Endothelial cell of umbilical vein (primary cell): ENCODE measurements around the gene PHF24. TPM values are rescaled to one million over a fixed set of nuclear protein-coding genes. Genes with fewer than 3 reads are reported as not detected.

Experiments used
- BruUV-seq: library from RNA; stranded (reverse); fragments of 400-500 nt; replicated peaks from 2 replicates; lab custom pipeline; 2021; lab: Mats Ljungman, UMichigan
- CTCF ChIA-PET: fragments of 300-600, 350-600 bp; sonication (Branson Sonifier 250); formaldehyde crosslinking; loops from one replicate; lab custom pipeline; 2021; ENCODE audit warnings: antibody characterized with exemption, inconsistent platforms; lab: Charles Lee
- POLR2A ChIA-PET: fragments of 300-600, 350-600 bp; sonication (Branson Sonifier 250); formaldehyde crosslinking; loops from one replicate; lab custom pipeline; 2021; ENCODE audit warnings: antibody characterized with exemption, inconsistent platforms; lab: Charles Lee
- DNase-seq: peaks from one replicate; pipeline ENCODE4 v3.0.0-alpha.2; 2011; ENCODE audit warnings: low read depth, low spot score
- FAIRE-seq: peaks from 2 replicates; lab custom pipeline; 2011; peaks lifted over from hg19 to GRCh38; lab: Jason Lieb, UNC
- H2AFZ ChIP-seq: 2 replicates; pipeline ENCODE4 v1.6.0; 2012; ENCODE audit warnings: low read depth, low read length, control low read depth, inconsistent platforms
- H3K27ac ChIP-seq: 2 replicates; pipeline ENCODE4 v1.5.1; 2011; ENCODE audit warnings: low read depth, mild to moderate bottlenecking, control low read depth, low read length, moderate library complexity; ENCODE audit not compliant: insufficient read depth
- H3K27me3 ChIP-seq, 2 experiments: 2 replicates each; pipeline versions ENCODE4 v1.6.0 to v1.6.1; 2011; ENCODE audit warnings: low read length in 2 of 2, mixed read lengths in 1 of 2; ENCODE audit not compliant: control insufficient read depth in 2 of 2, insufficient read depth in 2 of 2
- H3K36me3 ChIP-seq, 2 experiments: 2 replicates in 1 of 2; 3 replicates in 1 of 2; pipeline ENCODE4 v1.5.1; 2011; ENCODE audit warnings: low read length in 2 of 2, mild to moderate bottlenecking in 1 of 2, moderate library complexity in 1 of 2; ENCODE audit not compliant: control insufficient read depth in 2 of 2, insufficient read depth in 2 of 2; ENCODE audit errors: extremely low read depth in 1 of 2
- H3K4me1 ChIP-seq: 3 replicates; pipeline ENCODE4 v1.5.1; 2011; ENCODE audit warnings: mild to moderate bottlenecking, low read length; ENCODE audit not compliant: control insufficient read depth, insufficient read depth; ENCODE audit errors: extremely low read depth
- H3K4me2 ChIP-seq: 2 replicates; pipeline ENCODE4 v1.6.1; 2011; ENCODE audit warnings: low read length, control low read depth, mixed read lengths; ENCODE audit not compliant: insufficient read depth
- H3K4me3 ChIP-seq, 3 experiments: fragments of 200-600 bp in 1 of 3; sonication (generic), shearing (Covaris generic) in 1 of 3; replicated peaks in 1 of 3; 2 replicates each; pipeline ENCODE4 v1.5.1; 2011 to 2016; ENCODE audit warnings: control low read depth in 3 of 3, low read length in 3 of 3, mild to moderate bottlenecking in 2 of 3, inconsistent platforms in 1 of 3, low read depth in 1 of 3, moderate library complexity in 1 of 3; ENCODE audit not compliant: insufficient read depth in 1 of 3
- H3K79me2 ChIP-seq: 2 replicates; pipeline ENCODE4 v1.6.0; 2012; ENCODE audit warnings: low read length, inconsistent platforms; ENCODE audit not compliant: control insufficient read depth, insufficient read depth
- H3K9ac ChIP-seq: replicated peaks from 2 replicates; pipeline ENCODE3; 2011; ENCODE audit warnings: low read length, control low read depth; ENCODE audit not compliant: insufficient read depth; ENCODE audit errors: extremely low read depth
- H3K9me1 ChIP-seq: replicated peaks from 3 replicates; pipeline ENCODE4 v1.6.0; 2011; ENCODE audit warnings: mild to moderate bottlenecking, low read length; ENCODE audit not compliant: control insufficient read depth, insufficient read depth; ENCODE audit errors: extremely low read depth
- H3K9me3 ChIP-seq: replicated peaks from 2 replicates; pipeline ENCODE4 v1.5.1; 2012; ENCODE audit warnings: low read length, inconsistent platforms; ENCODE audit not compliant: control insufficient read depth, insufficient read depth
- H4K20me1 ChIP-seq: replicated peaks from 2 replicates; pipeline ENCODE3; 2011; ENCODE audit warnings: mild to moderate bottlenecking, low read length; ENCODE audit not compliant: control insufficient read depth, insufficient read depth; ENCODE audit errors: extremely low read depth
- EZH2 ChIP-seq: IDR thresholded peaks from 2 replicates; pipeline ENCODE4 v1.6.1; 2012; ENCODE audit warnings: borderline replicate concordance, low read depth, mild to moderate bottlenecking, moderate library complexity, low read length, inconsistent platforms; ENCODE audit not compliant: severe bottlenecking
- FOS ChIP-seq: IDR thresholded peaks from 2 replicates; pipeline ENCODE4 v1.6.1; 2011; ENCODE audit warnings: mild to moderate bottlenecking, low read length, moderate library complexity, borderline replicate concordance; ENCODE audit not compliant: insufficient read depth
- GATA2 ChIP-seq: IDR thresholded peaks from 2 replicates; pipeline ENCODE4 v1.7.0; 2011; ENCODE audit warnings: low read depth, mild to moderate bottlenecking, moderate library complexity, mixed read lengths, low read length; ENCODE audit not compliant: insufficient read length, insufficient read depth
- JUN ChIP-seq: IDR thresholded peaks from 2 replicates; pipeline ENCODE4 v1.6.1; 2011; ENCODE audit warnings: borderline replicate concordance, low read depth; ENCODE audit not compliant: insufficient read length, insufficient read depth
- MYC ChIP-seq: IDR thresholded peaks from one replicate; pipeline ENCODE4 v1.6.1; 2011; ENCODE audit warnings: mild to moderate bottlenecking, low read depth, low read length
- POLR2A ChIP-seq: IDR thresholded peaks from 2 replicates; pipeline ENCODE4 v1.6.1; 2012; ENCODE audit warnings: low read depth, mild to moderate bottlenecking, control low read depth, low read length
- POLR2AphosphoS5 ChIP-seq: IDR thresholded peaks from 2 replicates; pipeline ENCODE4 v1.6.1; 2012; ENCODE audit warnings: low read depth, mild to moderate bottlenecking, control low read depth, low read length, moderate library complexity; ENCODE audit not compliant: insufficient read depth
- dilution Hi-C: fragments of 300-500 bp; cut with MboI; formaldehyde crosslinking; loops from one replicate; pipeline ENCODE4 v1.15.0; 2019; ENCODE audit warnings: low sequenced_read_pairs; ENCODE audit not compliant: extremely low pct_ligation_motif_present
- intact Hi-C: fragments of 100-400 bp; cut with micrococcal nuclease; formaldehyde crosslinking; loops from one replicate; pipeline ENCODE4 v1.10.0; 2022
- polyA plus RNA-seq, 4 experiments: library from polyadenylated mRNA; depleted of rRNA in 3 of 4; stranded (reverse) in 3 of 4; unstranded in 1 of 4; fragments of >200 nt; gene quantifications; 2 replicates each; pipeline versions ENCODE4 v1.2.1 to v1.2.3, GENCODE V29; 2011 to 2012; ENCODE audit warnings: missing spikeins in 1 of 4
- total RNA-seq: library from RNA; stranded (reverse); gene quantifications from 2 replicates; pipeline ENCODE4 v1.2.3, GENCODE V29; 2021
- TF ChIP-seq, protein P1 (sequence below): IDR thresholded peaks from 2 replicates; pipeline ENCODE4 v1.6.1; 2011; ENCODE audit not compliant: insufficient read depth, insufficient read length
- TF ChIP-seq, protein P2 (sequence below), 2 donors: IDR thresholded peaks; 1 replicate in 1 of 2; 2 replicates in 1 of 2; pipeline ENCODE4 v1.5.1; 2011; ENCODE audit warnings: low read length in 2 of 2, mild to moderate bottlenecking in 2 of 2, moderate library complexity in 2 of 2, control low read depth in 1 of 2, inconsistent platforms in 1 of 2, low read depth in 1 of 2; ENCODE audit not compliant: insufficient read depth in 1 of 2; ENCODE audit errors: extremely low read depth in 1 of 2

Gene PHF24
- total and polyA plus RNA-seq, 2 donors (not counting 3 experiments of a cell fraction or from before 2014, with no cell fraction given) = not detected

GRCh38 chr9:35001285-35001677 lies 43.2 kb downstream of the PHF24 start:
- H3K36me3 ChIP-seq = peaks cover 3 to 8% of the 10 kb centered on the region in 2 experiments
- no peak overlapping the region for H3K9ac ChIP-seq
- DNase-seq (no peak), FAIRE-seq (no peak)
- TF ChIP-seq, protein P1, sequence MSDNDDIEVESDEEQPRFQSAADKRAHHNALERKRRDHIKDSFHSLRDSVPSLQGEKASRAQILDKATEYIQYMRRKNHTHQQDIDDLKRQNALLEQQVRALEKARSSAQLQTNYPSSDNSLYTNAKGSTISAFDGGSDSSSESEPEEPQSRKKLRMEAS = no peak
- TF ChIP-seq, protein P2, sequence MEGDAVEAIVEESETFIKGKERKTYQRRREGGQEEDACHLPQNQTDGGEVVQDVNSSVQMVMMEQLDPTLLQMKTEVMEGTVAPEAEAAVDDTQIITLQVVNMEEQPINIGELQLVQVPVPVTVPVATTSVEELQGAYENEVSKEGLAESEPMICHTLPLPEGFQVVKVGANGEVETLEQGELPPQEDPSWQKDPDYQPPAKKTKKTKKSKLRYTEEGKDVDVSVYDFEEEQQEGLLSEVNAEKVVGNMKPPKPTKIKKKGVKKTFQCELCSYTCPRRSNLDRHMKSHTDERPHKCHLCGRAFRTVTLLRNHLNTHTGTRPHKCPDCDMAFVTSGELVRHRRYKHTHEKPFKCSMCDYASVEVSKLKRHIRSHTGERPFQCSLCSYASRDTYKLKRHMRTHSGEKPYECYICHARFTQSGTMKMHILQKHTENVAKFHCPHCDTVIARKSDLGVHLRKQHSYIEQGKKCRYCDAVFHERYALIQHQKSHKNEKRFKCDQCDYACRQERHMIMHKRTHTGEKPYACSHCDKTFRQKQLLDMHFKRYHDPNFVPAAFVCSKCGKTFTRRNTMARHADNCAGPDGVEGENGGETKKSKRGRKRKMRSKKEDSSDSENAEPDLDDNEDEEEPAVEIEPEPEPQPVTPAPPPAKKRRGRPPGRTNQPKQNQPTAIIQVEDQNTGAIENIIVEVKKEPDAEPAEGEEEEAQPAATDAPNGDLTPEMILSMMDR (IDR thresholded peaks at IDR 0.05; ENCODE audit: extremely low read depth in 1 of 2, insufficient read depth in 1 of 2, low read depth in 1 of 2, low read length in 2 of 2) = no peak
- TF ChIP-seq FOS = no peak
- TF ChIP-seq GATA2 = no peak
- TF ChIP-seq POLR2AphosphoS5 = no peak
- TF ChIP-seq EZH2 = no peak
- no peak for TF ChIP-seq JUN
- no peak for TF ChIP-seq POLR2A
- TF ChIP-seq MYC = no peak
- BruUV-seq = no TSS peak
- dilution Hi-C loops (no loop called here), intact Hi-C loops (no loop called here)
- no peaks in the 10 kb centered on the region for H3K9me3 ChIP-seq
- no peaks in the 10 kb centered on the region for H3K4me1 ChIP-seq
- H3K4me2 ChIP-seq = no peak overlapping the region
- no peaks in the 10 kb centered on the region for H3K9me1 ChIP-seq
- no peaks in the 10 kb centered on the region for H3K27me3 ChIP-seq
- no peak overlapping the region for H2AFZ ChIP-seq
- H3K79me2 ChIP-seq = no peaks in the 10 kb centered on the region
- H3K27ac ChIP-seq = no peak overlapping the region
- H3K4me3 ChIP-seq = no peak overlapping the region
- H4K20me1 ChIP-seq = no peaks in the 10 kb centered on the region
- CTCF ChIA-PET = interaction anchor here (1.3 to 4.0 kb wide), 5 partner anchors 16 to 102 kb away, joined by 4 to 22 read pairs (median 6); no protein-coding TSS in a partner anchor
- POLR2A ChIA-PET = no interaction called here
